ENCODE data around the gene KCNMA1. TPM values are rescaled to one million over a fixed set of nuclear protein-coding genes. Genes with fewer than 3 reads are reported as not detected.

Gene KCNMA1
- total RNA-seq, 1 donor from 2014 or later = 15.8 TPM

DNA sequence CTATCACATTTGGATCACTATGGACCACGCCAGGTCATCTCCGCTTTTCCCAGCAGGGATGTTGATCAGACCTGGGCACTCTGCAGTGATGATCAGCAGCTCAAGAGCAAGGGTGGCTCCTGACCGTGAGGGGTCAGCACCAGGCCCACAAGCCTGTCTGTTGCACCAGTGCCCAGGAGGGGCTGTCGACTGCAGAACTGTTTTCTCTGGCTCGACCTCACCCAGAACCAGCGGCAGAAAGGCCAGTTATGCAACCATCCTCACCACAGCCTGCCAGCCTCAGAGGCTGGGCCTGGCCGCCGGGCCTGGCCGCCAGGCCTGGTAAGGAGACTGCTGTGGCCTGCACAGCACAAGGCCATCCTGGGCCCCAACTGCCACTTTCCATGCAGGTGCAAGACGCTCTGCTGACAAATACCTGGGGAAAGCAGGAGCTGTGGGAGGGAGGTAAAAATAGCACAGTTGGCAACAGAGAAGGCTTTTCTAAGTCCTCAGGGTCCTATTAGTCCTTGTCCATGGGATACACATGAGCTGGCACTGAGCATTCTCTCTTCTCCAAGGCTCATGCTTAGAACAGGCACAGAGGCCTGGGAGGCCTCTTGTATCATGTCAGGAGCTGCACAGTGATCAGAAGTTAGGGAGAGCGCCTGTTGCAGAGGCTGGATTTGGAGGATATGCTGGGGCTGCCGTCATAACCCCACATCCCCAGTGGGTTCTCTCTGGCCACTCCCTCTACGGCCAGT lies 17.5 kb downstream of the KCNMA1 start:
- no peak overlapping the region for H3K4me3 ChIP-seq (ENCODE audit: low read depth, low read length)
- no peaks in the 10 kb centered on the region for H3K27me3 ChIP-seq (ENCODE audit: control insufficient read depth, insufficient read depth, low read length)
- DNase-seq (ENCODE audit: low read depth) (no peak), FAIRE-seq (peak; percentile 32)
- no peak for TF ChIP-seq CTCF (IDR thresholded peaks at IDR 0.05; ENCODE audit: insufficient read depth, low read length, severe bottlenecking)
- H3K36me3 ChIP-seq (ENCODE audit: control insufficient read depth, insufficient read depth, low read length) = no peaks in the 10 kb centered on the region

DNA sequence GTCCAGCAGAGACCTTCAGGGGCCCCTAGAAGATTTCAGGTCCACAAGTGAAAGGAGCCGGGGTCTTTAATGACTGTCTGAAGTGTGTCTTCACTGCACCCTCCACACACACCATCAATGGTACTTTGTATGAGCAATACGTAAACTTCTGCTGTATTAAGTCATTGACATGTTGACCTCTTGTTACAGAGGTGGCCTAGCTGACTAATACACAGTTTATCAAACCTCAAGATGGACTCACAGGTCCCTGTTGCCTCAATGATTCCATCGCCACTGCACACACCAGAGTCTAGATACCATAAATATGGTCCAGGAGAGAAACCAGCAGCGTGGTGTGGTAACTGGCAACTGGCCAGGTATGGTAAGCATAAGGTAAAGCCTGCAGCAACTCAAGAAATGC lies 19.5 kb downstream of the KCNMA1 start:
- TF ChIP-seq CTCF (IDR thresholded peaks at IDR 0.05; ENCODE audit: insufficient read depth, low read length, severe bottlenecking) = no peak
- Histone ChIP-seq H3K4me3 (ENCODE audit: low read depth, low read length) (no peak overlapping the region), H3K36me3 (ENCODE audit: control insufficient read depth, insufficient read depth, low read length) (no peaks in the 10 kb centered on the region), H3K27me3 (ENCODE audit: control insufficient read depth, insufficient read depth, low read length) (no peaks in the 10 kb centered on the region)
- DNase-seq (ENCODE audit: low read depth) = no peak
- peak; percentile 64 for FAIRE-seq

GRCh38 chr10:77616766-77617165 lies 20.8 kb downstream of the KCNMA1 start:
- peak; percentile 82 for FAIRE-seq
- Histone ChIP-seq H3K36me3 (ENCODE audit: control insufficient read depth, insufficient read depth, low read length) (no peaks in the 10 kb centered on the region), H3K27me3 (ENCODE audit: control insufficient read depth, insufficient read depth, low read length) (no peaks in the 10 kb centered on the region), H3K4me3 (ENCODE audit: low read depth, low read length) (no peak overlapping the region)
- DNase-seq (ENCODE audit: low read depth) = no peak
- no peak for TF ChIP-seq CTCF (IDR thresholded peaks at IDR 0.05; ENCODE audit: insufficient read depth, low read length, severe bottlenecking)

DNA sequence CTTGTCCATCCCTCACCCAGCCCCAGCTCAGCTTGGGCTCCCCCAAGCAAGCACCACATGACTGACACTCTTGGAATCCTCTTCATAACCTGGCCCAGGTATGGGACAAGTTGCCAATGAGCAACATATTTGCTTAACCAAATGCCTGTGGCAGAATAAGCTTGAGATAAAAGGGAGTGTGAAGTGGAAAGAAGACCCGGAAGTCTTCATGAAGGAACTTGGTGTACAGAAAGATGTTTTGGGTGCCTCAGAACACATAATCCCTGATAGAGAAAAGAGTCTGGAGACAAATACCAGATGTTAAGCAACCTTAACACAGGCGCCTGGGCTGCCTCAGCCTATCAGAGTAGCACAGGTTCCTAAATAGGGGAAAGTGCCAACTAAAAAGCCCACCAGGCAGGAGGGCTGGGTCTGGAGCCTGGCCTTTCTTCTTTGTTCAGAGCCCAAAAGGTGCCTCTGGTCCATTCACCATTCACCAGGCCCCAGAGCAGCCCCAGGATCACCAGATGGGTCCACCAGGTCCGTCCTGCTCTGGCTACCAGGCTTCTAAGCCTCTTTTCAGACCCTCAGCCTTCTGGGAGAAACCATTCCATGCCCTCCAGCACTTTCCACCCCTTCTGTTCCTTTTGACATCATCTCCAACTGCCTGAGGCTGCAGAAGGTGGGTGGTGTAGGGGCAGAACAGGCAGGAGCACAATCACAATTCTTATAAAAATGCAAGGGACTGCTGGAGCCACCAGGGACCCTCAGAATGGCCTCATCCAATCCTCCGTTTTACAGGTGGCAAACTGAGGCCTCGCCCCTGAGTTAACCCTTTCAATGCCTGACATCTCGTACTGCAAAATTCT lies 22.6 kb downstream of the KCNMA1 start:
- DNase-seq (ENCODE audit: low read depth) (peak; percentile 51), FAIRE-seq (peak; percentile 86)
- Histone ChIP-seq H3K4me3 (ENCODE audit: low read depth, low read length) (no peak overlapping the region), H3K36me3 (ENCODE audit: control insufficient read depth, insufficient read depth, low read length) (no peaks in the 10 kb centered on the region), H3K27me3 (ENCODE audit: control insufficient read depth, insufficient read depth, low read length) (no peaks in the 10 kb centered on the region)
- TF ChIP-seq CTCF (IDR thresholded peaks at IDR 0.05; ENCODE audit: insufficient read depth, low read length, severe bottlenecking) = no peak

- peak; percentile 54 for DNase-seq (ENCODE audit: low read depth)
- no peak for FAIRE-seq
- Histone ChIP-seq H3K36me3 (ENCODE audit: control insufficient read depth, insufficient read depth, low read length) (no peaks in the 10 kb centered on the region), H3K4me3 (ENCODE audit: low read depth, low read length) (no peak overlapping the region), H3K27me3 (ENCODE audit: control insufficient read depth, insufficient read depth, low read length) (no peaks in the 10 kb centered on the region)
- no peak for TF ChIP-seq CTCF (IDR thresholded peaks at IDR 0.05; ENCODE audit: insufficient read depth, low read length, severe bottlenecking)
Observed at GRCh38 chr10:77613476-77614130, 24.0 kb downstream of the KCNMA1 start.

All from bronchial epithelial cell (primary cell).